ENCODE data around the gene NECAB3.
A peak's percentile ranks its signal among the peaks of the same experiment; 100 is the strongest.
"Not testable (repeated sequence)": the region's sequence is repeated elsewhere in the genome, so short reads cannot be mapped to it uniquely, and the experiment has no call there.

The NECAB3 gene, protein sequence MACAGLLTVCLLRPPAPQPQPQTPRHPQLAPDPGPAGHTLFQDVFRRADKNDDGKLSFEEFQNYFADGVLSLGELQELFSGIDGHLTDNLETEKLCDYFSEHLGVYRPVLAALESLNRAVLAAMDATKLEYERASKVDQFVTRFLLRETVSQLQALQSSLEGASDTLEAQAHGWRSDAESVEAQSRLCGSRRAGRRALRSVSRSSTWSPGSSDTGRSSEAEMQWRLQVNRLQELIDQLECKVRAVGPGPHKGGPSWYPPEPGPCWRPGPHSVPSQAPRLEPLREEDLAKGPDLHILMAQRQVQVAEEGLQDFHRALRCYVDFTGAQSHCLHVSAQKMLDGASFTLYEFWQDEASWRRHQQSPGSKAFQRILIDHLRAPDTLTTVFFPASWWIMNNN

GRCh38 chr20:33674294-33675135, at the start of gene NECAB3:
Gene NECAB3 (minus strand): TSS chr20:33674428. CDS start chr20:33674352, 76 bp downstream.
- peak; percentile 88 for DNase-seq (ENCODE audit: low spot score)

GRCh38 chr20:33721391-33722140, 47.3 kb upstream of the NECAB3 start:
- DNase-seq (ENCODE audit: low spot score), result no peak

GRCh38 chr20:33719989-33720709, 45.9 kb upstream of the NECAB3 start, which contains the start of gene PXMP4:
Gene PXMP4 (minus strand): TSS chr20:33720310. CDS start chr20:33720207, 103 bp downstream.
- peak; percentile 100 for DNase-seq (ENCODE audit: low spot score)

- no peak for DNase-seq (ENCODE audit: low spot score)
Measured at GRCh38 chr20:33719277-33719988, 45.2 kb upstream of the NECAB3 start.

GRCh38 chr20:33716498-33716897, 42.3 kb upstream of the NECAB3 start:
- DNase-seq (ENCODE audit: low spot score), result no peak

DNA sequence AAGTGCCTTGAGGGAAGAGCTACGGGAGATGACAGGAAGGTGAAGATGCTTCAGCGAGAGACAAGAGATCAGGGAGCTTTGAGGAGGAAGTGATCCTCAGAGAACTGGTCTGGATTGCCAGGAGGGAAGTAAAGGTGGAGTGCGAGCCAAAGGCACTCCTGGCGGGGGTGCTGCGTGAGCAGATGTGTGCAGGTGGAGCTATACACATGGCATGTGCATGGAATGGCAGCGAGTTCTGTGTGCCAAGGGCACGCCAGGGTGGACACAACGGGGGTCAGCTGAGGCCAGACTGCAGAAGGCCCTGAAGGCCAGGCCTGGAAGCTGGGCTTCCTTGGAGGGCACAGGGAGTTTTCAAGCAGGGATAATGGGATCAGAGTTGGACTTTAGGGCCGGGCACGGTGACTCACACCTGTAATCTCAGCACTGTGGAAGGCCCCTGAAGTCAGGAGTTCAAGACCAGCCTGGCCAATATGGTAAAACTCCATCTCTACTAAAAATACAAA, 39.7 kb upstream of the NECAB3 start:
- DNase-seq (ENCODE audit: low spot score), result no peak

DNA sequence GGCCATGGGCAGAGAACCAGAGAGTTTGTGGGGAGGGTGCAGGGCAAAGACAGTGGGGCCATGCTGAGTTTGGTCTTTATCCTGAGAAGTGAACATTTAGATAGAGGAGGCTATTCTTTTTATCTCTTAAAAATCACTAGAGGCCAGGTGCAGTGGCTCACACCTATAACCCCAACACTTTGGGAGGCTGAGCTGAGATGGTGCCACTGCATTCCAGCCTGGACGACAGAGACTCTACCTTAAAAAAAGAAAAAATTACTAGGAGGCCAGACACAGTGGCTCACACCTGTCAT, 37.2 kb upstream of the NECAB3 start:
- DNase-seq (ENCODE audit: low spot score), result no peak

DNA sequence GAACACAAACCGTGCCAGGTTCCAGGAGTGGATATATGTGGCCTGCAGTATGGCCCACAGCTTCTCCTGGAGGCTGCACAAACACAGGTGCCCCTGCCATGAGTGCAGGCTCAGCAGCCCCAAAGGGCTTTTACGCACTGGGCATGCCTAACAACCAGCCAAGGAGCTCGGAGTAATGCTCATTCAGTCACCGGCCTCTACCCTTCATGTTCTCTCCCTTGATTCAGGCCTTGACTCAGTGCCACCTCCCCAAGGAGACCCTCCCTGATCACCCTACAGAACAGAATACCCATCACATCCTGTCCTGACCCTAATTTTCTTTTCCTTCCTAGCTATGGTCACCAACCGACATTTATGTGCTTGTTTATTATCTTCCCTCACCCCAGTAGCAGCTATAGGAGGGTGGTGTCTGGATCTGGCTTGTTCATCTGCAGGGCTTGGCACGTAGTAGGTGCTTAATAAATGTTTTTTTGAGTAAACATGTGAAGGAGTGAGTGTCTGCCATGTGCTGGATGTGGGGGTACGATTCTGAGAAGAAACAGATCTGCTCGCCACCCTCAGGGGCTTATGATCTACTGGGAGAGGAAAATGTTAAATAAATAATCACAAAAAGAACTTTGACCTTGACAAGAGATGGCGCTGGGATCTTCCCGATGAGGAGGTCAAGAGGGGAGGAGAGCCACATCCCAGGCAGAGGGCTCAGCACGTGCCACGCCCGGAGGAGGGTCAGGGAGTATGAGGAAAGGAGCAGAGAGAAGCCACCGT, 36.6 kb upstream of the NECAB3 start:
- no peak for DNase-seq (ENCODE audit: low spot score)

- no peak for DNase-seq (ENCODE audit: low spot score)
Measured at GRCh38 chr20:33709905-33710541, 35.8 kb upstream of the NECAB3 start.

- DNase-seq (ENCODE audit: low spot score), result no peak
Measured at GRCh38 chr20:33709398-33709797, 35.2 kb upstream of the NECAB3 start.

GRCh38 chr20:33707668-33708067, 33.4 kb upstream of the NECAB3 start:
- no peak for DNase-seq (ENCODE audit: low spot score)

DNA sequence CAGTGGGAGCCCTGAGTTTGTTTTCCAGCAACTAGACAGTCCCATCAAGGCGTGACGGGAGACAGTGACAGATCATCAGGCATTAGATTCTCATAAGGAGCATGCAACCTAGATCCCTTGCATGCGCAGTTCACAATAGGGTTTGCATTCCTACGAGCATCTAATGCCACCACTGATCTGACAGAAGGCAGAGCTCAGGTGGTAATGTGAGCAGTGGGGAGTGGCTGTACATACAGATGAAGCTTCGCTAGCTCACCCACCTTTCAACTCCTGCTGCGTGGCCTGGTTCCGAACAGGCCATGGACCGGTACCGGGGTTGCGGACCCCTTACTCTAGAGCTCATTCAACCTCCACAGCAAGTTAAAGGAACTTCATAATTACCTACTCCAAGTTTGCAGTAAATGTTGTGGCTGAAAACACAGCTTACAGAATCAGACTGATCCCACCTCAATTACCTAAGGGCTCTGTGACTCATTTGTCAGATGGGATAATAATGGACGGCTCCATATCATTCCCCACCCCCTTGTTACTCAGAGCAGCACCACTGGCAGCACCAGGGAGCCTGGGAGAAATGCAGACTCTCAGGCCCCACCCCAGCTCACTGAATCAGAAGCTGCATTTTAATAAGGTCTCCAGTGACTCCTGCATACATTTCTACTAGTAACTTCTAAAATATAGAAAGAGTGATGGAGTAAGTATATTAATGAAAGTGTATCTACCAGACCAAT, 30.1 kb upstream of the NECAB3 start:
- DNase-seq (ENCODE audit: low spot score), result no peak

GRCh38 chr20:33703498-33704137, 29.4 kb upstream of the NECAB3 start:
- no peak for DNase-seq (ENCODE audit: low spot score)

DNA sequence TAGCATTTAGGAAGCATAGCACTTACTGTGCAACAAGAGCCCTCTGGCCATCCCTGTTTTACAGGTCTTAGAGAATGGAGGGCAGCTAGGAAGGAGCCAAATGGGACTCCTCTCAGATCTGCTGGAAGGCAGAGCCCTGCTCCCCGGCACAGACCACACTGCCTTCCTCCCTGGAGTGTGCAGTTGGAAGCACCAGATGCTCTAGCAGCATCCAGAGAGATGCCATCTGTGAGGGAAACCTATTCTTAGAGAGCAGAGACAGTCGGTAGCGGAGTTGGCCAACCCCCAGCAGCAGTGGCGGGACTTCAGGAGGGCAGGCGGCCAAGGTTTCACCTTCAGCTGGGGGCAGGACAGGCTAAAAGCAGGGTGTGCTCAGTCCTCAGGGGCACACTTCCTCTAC, 28.6 kb upstream of the NECAB3 start:
- DNase-seq (ENCODE audit: low spot score), result no peak

DNA sequence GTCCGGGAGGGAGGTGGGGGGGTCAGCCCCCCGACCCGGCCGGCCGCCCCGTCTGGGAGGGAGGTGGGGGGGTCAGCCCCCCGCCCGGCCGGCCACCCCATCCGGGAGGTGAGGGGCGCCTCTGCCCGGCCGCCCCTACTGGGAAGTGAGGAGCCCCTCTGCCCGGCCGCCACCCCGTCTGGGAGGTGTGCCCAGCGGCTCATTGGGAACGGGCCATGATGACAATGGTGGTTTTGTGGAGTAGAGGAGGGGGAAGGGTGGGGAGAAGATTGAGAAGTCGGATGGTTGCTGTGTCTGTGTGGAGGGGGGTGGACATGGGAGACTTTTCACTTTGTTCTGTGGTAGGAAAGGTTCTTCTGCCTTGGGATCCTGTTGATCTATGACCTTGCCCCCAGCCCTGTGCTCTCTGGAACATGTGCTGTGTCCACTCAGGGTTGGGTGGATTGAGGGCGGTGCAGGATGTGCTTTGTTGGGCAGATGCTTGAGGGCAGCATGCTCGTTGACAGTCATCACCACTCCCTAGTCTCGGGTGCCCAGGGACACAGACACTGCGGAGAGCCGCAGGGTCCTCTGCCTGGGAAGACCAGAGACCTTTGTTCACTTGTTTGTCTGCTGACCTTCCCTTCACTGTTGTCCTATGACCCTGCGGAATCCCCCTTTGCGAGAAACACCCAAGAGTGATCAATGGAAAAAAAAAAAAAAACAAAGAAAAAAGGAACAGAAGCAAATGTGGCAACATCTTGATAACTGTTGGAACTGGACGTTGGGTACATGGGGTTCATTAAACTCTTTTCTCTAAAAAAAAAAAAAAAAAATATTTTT, 27.6 kb upstream of the NECAB3 start:
- no peak for DNase-seq (ENCODE audit: low spot score)

- DNase-seq (ENCODE audit: low spot score), result not testable (repeated sequence)
Measured at GRCh38 chr20:33700696-33701441, 26.6 kb upstream of the NECAB3 start.

- not testable (repeated sequence) for DNase-seq (ENCODE audit: low spot score)
Measured at GRCh38 chr20:33698966-33699365, 24.7 kb upstream of the NECAB3 start.
